Loucy (cell line): Measurements from ENCODE around the gene ZFYVE16.

Experiments used
- CTCF ChIP-seq: fragments of 200-600 bp; sonication (generic); conservative IDR thresholded peaks from 2 replicates; pipeline ENCODE4 v1.5.1; 2014; ENCODE audit warnings: mild to moderate bottlenecking, antibody characterized with exemption, low read length
- EZH2phosphoT487 ChIP-seq: fragments of 200-600 bp; IDR thresholded peaks from 2 replicates; pipeline ENCODE4 v1.6.1; 2018; ENCODE audit warnings: antibody characterized with exemption, mild to moderate bottlenecking, moderate library complexity, borderline replicate concordance

GRCh38 chr5:80474929-80475328 lies 67.1 kb downstream of the ZFYVE16 start:
- TF ChIP-seq CTCF (no peak), EZH2phosphoT487 (no peak)
